Coronary artery (tissue), 2 donors: Measurements from ENCODE around the gene SPTLC1.

Source experiments
- DNase-seq: peaks from one replicate; pipeline ENCODE4 v3.0.0-alpha.2; 2017; ENCODE audit warnings: low spot score
- H3K27ac ChIP-seq, 2 donors: fragments of 200-600 bp; sonication (generic); one replicate each; pipeline ENCODE4 v1.5.1; 2016 to 2019
- H3K4me3 ChIP-seq: fragments of 200-600 bp; sonication (generic); 2 replicates; pipeline ENCODE4 v1.5.1; 2016; ENCODE audit warnings: mild to moderate bottlenecking, moderate library complexity
- CTCF ChIP-seq: fragments of 200-600 bp; sonication (generic); IDR thresholded peaks from one replicate; pipeline ENCODE4 v1.5.1; 2019; ENCODE audit warnings: antibody characterized with exemption

Gene SPTLC1

GRCh38 chr9:92097997-92098482, 17.2 kb downstream of the SPTLC1 start:
- TF ChIP-seq CTCF = no peak
- H3K27ac ChIP-seq = no peak overlapping the region
- DNase-seq = peak; percentile 85
- H3K4me3 ChIP-seq = peak overlapping the region; percentile 56

- Histone ChIP-seq H3K4me3 (no peak overlapping the region), H3K27ac (no peak overlapping the region)
- no peak for TF ChIP-seq CTCF
- no peak for DNase-seq
These were observed 20.0 kb downstream of the SPTLC1 start for GRCh38 chr9:92095236-92095635.

- no peak for DNase-seq
- no peak overlapping the region for H3K27ac ChIP-seq
- no peak for TF ChIP-seq CTCF
- no peak overlapping the region for H3K4me3 ChIP-seq
These were observed 20.6 kb downstream of the SPTLC1 start for GRCh38 chr9:92094655-92095054.

GRCh38 chr9:92077888-92078287, 37.3 kb downstream of the SPTLC1 start:
- no peak for DNase-seq
- H3K27ac ChIP-seq = no peak overlapping the region
- no peak overlapping the region for H3K4me3 ChIP-seq
- no peak for TF ChIP-seq CTCF

GRCh38 chr9:92071634-92072033, 43.6 kb downstream of the SPTLC1 start:
- H3K27ac ChIP-seq = no peak overlapping the region
- no peak for TF ChIP-seq CTCF
- DNase-seq = no peak
- no peak overlapping the region for H3K4me3 ChIP-seq

GRCh38 chr9:92066168-92066567, 49.0 kb downstream of the SPTLC1 start:
- no peak for DNase-seq
- Histone ChIP-seq H3K4me3 (no peak overlapping the region), H3K27ac (no peak overlapping the region)
- no peak for TF ChIP-seq CTCF

- no peak overlapping the region for H3K4me3 ChIP-seq
- no peak overlapping the region for H3K27ac ChIP-seq
- no peak for TF ChIP-seq CTCF
- DNase-seq = no peak
These were observed 50.5 kb downstream of the SPTLC1 start for GRCh38 chr9:92064711-92065110.
